IPS-15b (cell line): ENCODE results near the gene ZC3H18.
A peak's percentile ranks its signal among the peaks of the same experiment; 100 is the strongest.

Experiments used
- H3K27me3 ChIP-seq: one replicate; pipeline ENCODE4 v1.6.1; 2013; ENCODE audit warnings: low read length; ENCODE audit not compliant: control insufficient read depth, insufficient read depth
- H3K36me3 ChIP-seq: one replicate; pipeline ENCODE4 v1.6.1; 2013; ENCODE audit warnings: low read length; ENCODE audit not compliant: control insufficient read depth, insufficient read depth
- H3K4me1 ChIP-seq: one replicate; pipeline ENCODE4 v1.6.1; 2013; ENCODE audit warnings: mild to moderate bottlenecking, low read length; ENCODE audit not compliant: control insufficient read depth, insufficient read depth
- H3K4me3 ChIP-seq: one replicate; pipeline ENCODE4 v1.5.1; 2013; ENCODE audit warnings: low read depth, low read length
- H3K9ac ChIP-seq: one replicate; pipeline ENCODE4 v1.6.1; 2013; ENCODE audit warnings: low read depth, mild to moderate bottlenecking, low read length
- H3K9me3 ChIP-seq: one replicate; pipeline ENCODE4 v1.6.1; 2013; ENCODE audit warnings: mild to moderate bottlenecking, low read length; ENCODE audit not compliant: control insufficient read depth, insufficient read depth

Gene ZC3H18

DNA sequence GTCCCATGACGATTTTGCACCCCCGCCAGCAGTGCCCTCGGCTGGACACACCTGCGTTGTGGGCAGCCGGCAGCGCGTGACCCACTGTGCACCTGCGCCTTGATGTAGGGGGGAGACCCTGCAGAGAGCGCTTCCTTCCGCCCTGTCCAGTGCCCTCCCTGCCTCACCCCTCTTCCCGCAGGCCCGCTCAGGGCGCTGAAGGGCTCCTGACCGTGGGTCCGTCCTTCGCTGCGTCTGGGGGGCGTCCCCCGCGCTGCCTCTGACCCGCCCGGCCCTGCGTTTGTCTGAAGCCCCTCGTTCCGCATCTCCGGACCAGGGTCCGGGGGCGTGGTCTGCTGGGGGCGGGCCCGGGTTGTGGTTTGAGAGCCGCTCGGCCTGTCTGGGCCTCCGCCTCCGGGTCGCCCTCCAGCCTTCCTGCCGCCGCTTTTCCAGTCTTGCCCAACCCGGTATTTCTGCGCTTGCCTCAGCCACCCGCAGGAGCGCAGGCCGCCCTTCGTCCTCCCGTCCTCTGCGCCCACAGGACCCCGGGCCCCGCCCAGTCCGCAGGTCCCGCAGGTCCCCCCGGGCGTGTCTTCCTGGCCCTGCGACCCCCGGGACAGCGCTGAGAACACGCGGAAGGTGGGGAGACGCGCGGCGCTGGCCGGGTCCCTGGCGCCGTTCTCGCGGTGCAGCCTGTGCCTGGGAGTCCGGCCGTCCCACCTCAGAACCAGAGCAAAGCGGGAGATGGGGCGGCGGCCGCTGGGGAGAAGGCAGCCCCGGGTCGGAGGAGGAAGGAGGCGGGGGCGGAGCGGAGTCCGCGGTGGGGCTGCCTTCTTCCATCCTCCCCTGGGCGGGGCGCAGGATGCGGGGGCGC is 64.2 kb downstream of the ZC3H18 start:
- H3K27me3 ChIP-seq: no peaks in the 10 kb centered on the region
- peaks cover 4% of the 10 kb centered on the region for H3K4me1 ChIP-seq
- H3K4me3 ChIP-seq: peak overlapping the region; percentile 69
- H3K36me3 ChIP-seq: peaks cover 13% of the 10 kb centered on the region
- no peaks in the 10 kb centered on the region for H3K9me3 ChIP-seq
- peak overlapping the region; percentile 54 for H3K9ac ChIP-seq

GRCh38 chr16:88634994-88635670 is 64.9 kb downstream of the ZC3H18 start:
- Histone ChIP-seq H3K27me3 (no peaks in the 10 kb centered on the region), H3K4me3 (peak overlapping the region; percentile 69), H3K4me1 (peaks cover 4% of the 10 kb centered on the region), H3K36me3 (peaks cover 11% of the 10 kb centered on the region), H3K9me3 (no peaks in the 10 kb centered on the region), H3K9ac (no peak overlapping the region)

DNA sequence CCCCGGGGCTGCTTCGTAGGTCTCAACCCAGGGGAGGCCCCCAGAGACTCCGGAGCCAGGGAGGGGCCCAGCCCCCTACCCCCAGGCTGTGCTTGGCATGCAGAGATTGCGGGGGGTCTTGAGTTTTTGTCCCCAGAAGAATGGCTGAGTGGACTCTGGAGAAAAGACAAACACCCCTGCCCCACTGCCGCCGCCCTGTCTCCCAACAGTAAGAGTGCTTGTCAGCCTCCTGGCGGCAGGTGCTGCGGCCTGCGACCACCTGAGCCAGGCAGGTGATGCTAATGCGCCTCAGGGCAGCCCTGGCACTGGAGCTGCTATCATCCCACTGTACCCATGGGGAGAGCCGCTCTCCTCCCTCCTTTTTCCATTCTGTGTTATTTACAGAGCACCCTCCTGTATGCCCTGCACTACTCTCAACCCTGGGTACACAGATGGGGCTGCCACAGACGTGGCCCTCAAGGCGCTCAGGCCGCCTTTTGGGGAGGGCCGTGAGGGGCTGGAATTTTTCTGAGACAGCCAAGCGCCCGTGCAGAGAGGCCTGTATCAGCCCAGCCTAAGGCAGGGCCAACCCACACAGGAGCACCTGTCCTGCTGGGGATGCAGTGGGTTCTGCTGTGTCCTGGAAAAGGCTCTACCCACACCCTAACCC is 65.6 kb downstream of the ZC3H18 start:
- no peak overlapping the region for H3K9ac ChIP-seq
- H3K4me3 ChIP-seq: no peak overlapping the region
- H3K27me3 ChIP-seq: no peaks in the 10 kb centered on the region
- peaks cover 8% of the 10 kb centered on the region for H3K36me3 ChIP-seq
- H3K9me3 ChIP-seq: no peaks in the 10 kb centered on the region
- H3K4me1 ChIP-seq: peaks cover 4% of the 10 kb centered on the region

DNA sequence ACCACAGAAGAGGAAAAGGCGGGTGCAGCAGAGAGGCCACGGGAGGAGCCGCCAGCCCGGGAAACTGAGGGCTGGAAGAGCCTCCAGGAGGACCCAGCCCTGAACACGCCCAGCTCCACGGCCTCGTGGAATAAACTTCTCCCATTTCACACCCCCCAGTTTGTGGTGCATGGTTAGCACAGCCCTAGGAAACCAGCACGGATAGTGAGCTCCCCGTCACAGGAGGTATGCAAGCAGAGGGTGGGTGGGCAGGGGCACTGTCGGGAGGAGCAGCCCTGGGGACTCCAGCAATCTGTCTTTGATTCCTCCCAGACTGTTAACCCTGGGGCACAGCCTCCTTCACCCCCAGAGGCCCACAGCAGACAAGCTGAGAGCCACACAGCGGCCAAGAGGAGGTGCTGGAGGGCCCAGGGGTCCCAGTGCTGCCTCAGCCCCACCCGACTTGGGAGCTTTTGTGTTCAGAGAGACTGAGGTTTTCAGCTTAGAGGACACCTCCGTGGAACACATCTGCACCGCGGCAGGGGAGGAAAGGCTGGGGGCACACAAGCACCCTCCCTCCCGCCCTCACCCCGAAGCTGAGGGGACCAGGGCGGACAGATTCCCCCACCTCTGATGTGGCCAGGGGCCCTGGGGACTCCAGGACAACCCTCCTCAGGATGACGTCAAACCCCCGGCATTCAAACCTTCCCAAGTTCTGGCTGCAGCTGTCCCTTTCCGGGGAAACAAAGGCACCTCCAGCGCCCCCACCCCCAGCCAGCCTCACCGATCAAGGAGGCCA is 66.5 kb downstream of the ZC3H18 start:
- Histone ChIP-seq H3K4me1 (peaks cover 4% of the 10 kb centered on the region), H3K36me3 (peaks cover 5% of the 10 kb centered on the region), H3K9ac (no peak overlapping the region), H3K27me3 (no peaks in the 10 kb centered on the region), H3K4me3 (no peak overlapping the region), H3K9me3 (no peaks in the 10 kb centered on the region)

- H3K4me1 ChIP-seq: peaks cover 4% of the 10 kb centered on the region
- no peak within 1 kb of the TSS for H3K9ac ChIP-seq
- H3K36me3 ChIP-seq: peaks cover 7% of the 10 kb centered on the region
- no peak within 1 kb of the TSS for H3K4me3 ChIP-seq
- H3K27me3 ChIP-seq: no peaks in the 10 kb centered on the region
- no peaks in the 10 kb centered on the region for H3K9me3 ChIP-seq
These were observed 68.4 kb downstream of the ZC3H18 start, which contains the start of gene IL17C for GRCh38 chr16:88638323-88639230. Gene IL17C (plus strand): TSS chr16:88638572. CDS start chr16:88638642, 70 bp downstream.

DNA sequence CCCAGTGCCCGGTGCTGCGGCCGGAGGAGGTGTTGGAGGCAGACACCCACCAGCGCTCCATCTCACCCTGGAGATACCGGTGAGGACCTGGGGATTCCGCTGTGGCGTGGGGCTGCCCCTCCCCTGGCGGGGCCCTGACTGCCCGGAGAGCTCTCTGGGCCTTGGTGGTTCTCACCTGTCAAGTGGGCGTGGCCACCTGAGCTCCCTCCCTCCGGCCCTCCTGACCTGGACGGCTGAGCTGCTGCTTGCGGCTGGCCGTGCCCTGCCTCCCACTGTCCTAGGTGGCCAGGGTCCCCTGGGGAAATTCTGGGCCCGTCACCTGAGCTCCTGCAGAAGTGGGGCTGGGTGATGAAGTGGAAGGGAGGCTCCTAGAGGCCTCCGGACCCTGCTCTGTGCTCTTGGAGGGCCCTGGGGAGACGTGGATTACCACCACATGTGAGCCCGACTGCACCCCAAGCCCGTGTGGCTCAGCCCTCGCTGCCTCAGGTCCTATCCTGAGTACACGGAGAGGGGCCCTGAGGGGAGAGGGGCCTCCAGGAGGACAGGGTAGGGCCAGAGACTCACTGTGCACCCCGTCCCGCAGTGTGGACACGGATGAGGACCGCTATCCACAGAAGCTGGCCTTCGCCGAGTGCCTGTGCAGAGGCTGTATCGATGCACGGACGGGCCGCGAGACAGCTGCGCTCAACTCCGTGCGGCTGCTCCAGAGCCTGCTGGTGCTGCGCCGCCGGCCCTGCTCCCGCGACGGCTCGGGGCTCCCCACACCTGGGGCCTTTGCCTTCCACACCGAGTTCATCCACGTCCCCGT is 69.2 kb downstream of the ZC3H18 start:
- no peaks in the 10 kb centered on the region for H3K27me3 ChIP-seq

GRCh38 chr16:88640039-88640495 is 69.9 kb downstream of the ZC3H18 start:
- peaks cover 9% of the 10 kb centered on the region for H3K36me3 ChIP-seq
- H3K9me3 ChIP-seq: no peaks in the 10 kb centered on the region
- peaks cover 4% of the 10 kb centered on the region for H3K4me1 ChIP-seq
- H3K9ac ChIP-seq: no peak overlapping the region
- H3K27me3 ChIP-seq: no peaks in the 10 kb centered on the region
- no peak overlapping the region for H3K4me3 ChIP-seq

More for the DNA sequence above, 69.2 kb downstream of the ZC3H18 start:
- Histone ChIP-seq H3K9ac (no peak overlapping the region), H3K4me1 (peaks cover 4% of the 10 kb centered on the region), H3K4me3 (no peak overlapping the region), H3K36me3 (peaks cover 7% of the 10 kb centered on the region), H3K9me3 (no peaks in the 10 kb centered on the region)

DNA sequence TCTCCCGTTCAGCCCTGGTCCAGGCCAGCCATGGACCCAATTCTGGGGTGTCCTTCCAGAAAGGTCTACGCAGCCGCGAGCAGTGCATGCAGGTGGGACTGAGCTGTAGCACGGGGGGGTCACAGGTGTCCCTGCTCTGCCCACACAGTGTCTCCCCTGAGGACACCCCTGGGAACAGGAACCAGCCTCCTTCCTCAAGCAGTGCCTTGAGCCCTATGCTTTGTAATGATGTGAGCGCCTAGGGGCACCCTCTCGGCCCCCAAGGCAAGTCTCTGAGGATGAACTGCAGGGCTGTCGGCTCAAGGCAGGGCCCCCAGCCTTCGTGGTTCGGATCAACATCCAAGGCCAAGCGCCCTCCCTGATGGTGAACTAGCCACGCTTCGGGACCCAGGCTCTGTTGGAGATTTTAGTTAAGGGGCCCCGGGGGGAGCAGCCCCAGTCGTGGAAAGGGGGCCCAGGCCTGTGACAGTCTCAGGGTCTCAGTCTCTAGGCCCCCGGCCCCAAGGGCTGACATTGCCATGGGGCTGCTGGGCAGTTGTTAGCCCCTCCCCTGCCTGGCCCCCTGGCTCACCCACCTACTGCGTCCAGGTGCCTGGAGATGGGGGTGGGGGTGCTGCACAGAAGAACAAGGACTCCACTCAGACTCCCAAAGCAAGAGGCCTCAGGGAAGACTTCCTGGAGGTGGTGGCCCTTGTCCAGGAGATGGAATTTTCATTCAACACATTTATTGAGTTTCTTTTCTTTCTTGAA is 70.5 kb downstream of the ZC3H18 start:
- Histone ChIP-seq H3K4me3 (no peak overlapping the region), H3K9me3 (no peaks in the 10 kb centered on the region), H3K27me3 (no peaks in the 10 kb centered on the region), H3K36me3 (peaks cover 11% of the 10 kb centered on the region), H3K4me1 (peaks cover 4% of the 10 kb centered on the region), H3K9ac (no peak overlapping the region)

DNA sequence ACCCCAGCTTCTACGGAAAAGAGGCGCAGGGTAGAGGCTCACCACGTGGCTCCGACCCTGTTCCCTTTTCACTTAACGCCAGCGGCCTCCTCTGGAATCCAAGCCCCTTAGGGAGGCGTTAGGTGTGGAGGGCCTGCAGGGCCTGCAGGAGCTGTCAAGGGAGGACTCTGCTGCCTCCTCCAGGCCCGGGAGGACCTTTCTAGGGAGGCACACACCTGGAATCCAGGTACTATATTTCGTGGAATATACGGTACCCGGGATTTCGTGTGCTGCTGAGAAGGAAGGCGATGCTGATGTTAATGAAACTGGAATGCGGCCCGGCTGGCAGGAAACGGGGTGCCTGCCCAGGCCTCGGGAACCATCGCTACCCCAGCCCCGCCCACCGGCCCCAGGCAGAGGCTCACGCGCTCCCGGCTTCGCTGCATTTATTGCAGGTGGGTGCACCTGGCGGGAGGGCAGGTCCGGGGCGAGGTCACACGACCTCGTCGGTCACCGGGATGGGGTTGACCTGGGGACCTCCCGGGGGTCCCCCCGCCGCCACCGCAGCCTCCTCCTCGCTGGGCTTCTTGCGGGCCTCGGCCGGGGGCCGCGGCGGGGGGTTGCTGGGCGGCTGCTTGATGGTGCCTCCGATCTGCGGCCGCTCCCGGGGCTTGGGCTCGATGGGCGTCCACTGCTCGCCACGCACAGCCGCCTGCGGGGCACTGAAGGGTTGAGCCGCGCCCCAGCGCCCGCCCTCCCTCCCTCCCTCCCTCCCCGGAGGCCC is 72.9 kb downstream of the ZC3H18 start:
- Histone ChIP-seq H3K36me3 (peaks cover 11% of the 10 kb centered on the region), H3K4me3 (no peak overlapping the region), H3K9me3 (no peaks in the 10 kb centered on the region), H3K4me1 (peaks cover 4% of the 10 kb centered on the region), H3K9ac (no peak overlapping the region), H3K27me3 (no peaks in the 10 kb centered on the region)
